Gastroesophageal sphincter (tissue), 3 donors: ENCODE data around the gene MIEN1.
"Not testable (repeated sequence)": the region's sequence is repeated elsewhere in the genome, so short reads cannot be mapped to it uniquely, and the experiment has no call there.

ENCODE experiments used
- POLR2A ChIP-seq, 2 donors: fragments of 450-650 bp; IDR thresholded peaks; one replicate each; pipeline ENCODE4 v1.6.1; 2017; ENCODE audit warnings: antibody characterized with exemption in 2 of 2, mild to moderate bottlenecking in 2 of 2, moderate library complexity in 1 of 2
- TF ChIP-seq, protein P1 (sequence below), 4 experiments: fragments of 200-600 bp in 2 of 4; fragments of 450-650 bp in 2 of 4; sonication (generic) in 1 of 4; IDR thresholded peaks; one replicate each; pipeline ENCODE4 v1.5.1; 2017 to 2019; ENCODE audit warnings: antibody characterized with exemption in 4 of 4, mild to moderate bottlenecking in 2 of 4, moderate library complexity in 2 of 4

DNA sequence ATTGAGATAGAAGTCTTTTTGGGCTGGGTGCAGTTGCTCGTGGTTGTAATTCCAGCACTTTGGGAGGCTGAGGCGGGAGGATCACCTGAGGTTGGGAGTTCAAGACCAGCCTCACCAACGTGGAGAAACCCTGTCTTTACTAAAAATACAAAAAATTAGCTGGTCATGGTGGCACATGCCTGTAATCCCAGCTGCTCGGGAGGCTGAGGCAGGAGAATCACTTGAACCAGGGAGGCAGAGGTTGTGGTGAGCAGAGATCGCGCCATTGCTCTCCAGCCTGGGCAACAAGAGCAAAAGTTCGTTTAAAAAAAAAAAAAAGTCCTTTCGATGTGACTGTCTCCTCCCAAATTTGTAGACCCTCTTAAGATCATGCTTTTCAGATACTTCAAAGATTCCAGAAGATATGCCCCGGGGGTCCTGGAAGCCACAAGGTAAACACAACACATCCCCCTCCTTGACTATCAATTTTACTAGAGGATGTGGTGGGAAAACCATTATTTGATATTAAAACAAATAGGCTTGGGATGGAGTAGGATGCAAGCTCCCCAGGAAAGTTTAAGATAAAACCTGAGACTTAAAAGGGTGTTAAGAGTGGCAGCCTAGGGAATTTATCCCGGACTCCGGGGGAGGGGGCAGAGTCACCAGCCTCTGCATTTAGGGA lies 31.0 kb downstream of the MIEN1 start:
- TF ChIP-seq, protein P1, sequence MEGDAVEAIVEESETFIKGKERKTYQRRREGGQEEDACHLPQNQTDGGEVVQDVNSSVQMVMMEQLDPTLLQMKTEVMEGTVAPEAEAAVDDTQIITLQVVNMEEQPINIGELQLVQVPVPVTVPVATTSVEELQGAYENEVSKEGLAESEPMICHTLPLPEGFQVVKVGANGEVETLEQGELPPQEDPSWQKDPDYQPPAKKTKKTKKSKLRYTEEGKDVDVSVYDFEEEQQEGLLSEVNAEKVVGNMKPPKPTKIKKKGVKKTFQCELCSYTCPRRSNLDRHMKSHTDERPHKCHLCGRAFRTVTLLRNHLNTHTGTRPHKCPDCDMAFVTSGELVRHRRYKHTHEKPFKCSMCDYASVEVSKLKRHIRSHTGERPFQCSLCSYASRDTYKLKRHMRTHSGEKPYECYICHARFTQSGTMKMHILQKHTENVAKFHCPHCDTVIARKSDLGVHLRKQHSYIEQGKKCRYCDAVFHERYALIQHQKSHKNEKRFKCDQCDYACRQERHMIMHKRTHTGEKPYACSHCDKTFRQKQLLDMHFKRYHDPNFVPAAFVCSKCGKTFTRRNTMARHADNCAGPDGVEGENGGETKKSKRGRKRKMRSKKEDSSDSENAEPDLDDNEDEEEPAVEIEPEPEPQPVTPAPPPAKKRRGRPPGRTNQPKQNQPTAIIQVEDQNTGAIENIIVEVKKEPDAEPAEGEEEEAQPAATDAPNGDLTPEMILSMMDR (IDR thresholded peaks at IDR 0.05) = not testable (repeated sequence)
- TF ChIP-seq POLR2A (IDR thresholded peaks at IDR 0.05) = not testable (repeated sequence)
